GM12878 (cell line): ENCODE measurements around the gene PPP1R27. TPM values are rescaled to one million over a fixed set of nuclear protein-coding genes. Genes with fewer than 3 reads are reported as not detected.

Experiments used
- BCL11A ChIP-seq: IDR thresholded peaks from 2 replicates; pipeline ENCODE4 v1.6.1; 2011; ENCODE audit warnings: low read depth, low read length
- EZH2 ChIP-seq: IDR thresholded peaks from 2 replicates; pipeline ENCODE4 v1.6.1; 2012; ENCODE audit warnings: low read depth, mild to moderate bottlenecking, control low read depth, inconsistent platforms, low read length, borderline replicate concordance; ENCODE audit not compliant: control insufficient read depth
- HDAC2 ChIP-seq: fragments of 200-600 bp; sonication (generic); IDR thresholded peaks from 2 replicates; pipeline ENCODE4 v1.6.1; 2017
- IKZF1 ChIP-seq: fragments of 450-650 bp; conservative IDR thresholded peaks from 2 replicates; pipeline ENCODE4 v1.6.1; 2017; ENCODE audit warnings: antibody characterized with exemption, mild to moderate bottlenecking
- IRF4 ChIP-seq: IDR thresholded peaks from 2 replicates; pipeline ENCODE4 v1.6.1; 2011; ENCODE audit warnings: low read depth, low read length
- KAT2A ChIP-seq: conservative IDR thresholded peaks from 2 replicates; pipeline ENCODE4 v1.6.1; 2011; ENCODE audit warnings: low read depth, low read length; ENCODE audit not compliant: control insufficient read depth
- MEF2A ChIP-seq: IDR thresholded peaks from 2 replicates; pipeline ENCODE4 v1.6.1; 2011; ENCODE audit warnings: low read depth, mild to moderate bottlenecking, low read length, moderate library complexity; ENCODE audit not compliant: insufficient read depth
- PAX5 ChIP-seq: IDR thresholded peaks from 2 replicates; pipeline ENCODE4 v1.6.1; 2011; ENCODE audit warnings: low read depth, low read length, borderline replicate concordance
- SMAD5 ChIP-seq: IDR thresholded peaks from 2 replicates; pipeline ENCODE4 v1.6.1; 2016; ENCODE audit warnings: antibody characterized with exemption, low read depth
- SPI1 ChIP-seq: IDR thresholded peaks from 2 replicates; pipeline ENCODE4 v1.6.1; 2011; ENCODE audit warnings: low read depth, mild to moderate bottlenecking, low read length, moderate library complexity, borderline replicate concordance; ENCODE audit not compliant: insufficient read depth
- SRF ChIP-seq, 2 experiments: IDR thresholded peaks; 2 replicates each; pipeline ENCODE4 v1.6.1; 2011; ENCODE audit warnings: low read depth in 2 of 2, low read length in 2 of 2, mild to moderate bottlenecking in 1 of 2, moderate library complexity in 1 of 2
- STAT1 ChIP-seq: fragments of 450-650 bp; conservative IDR thresholded peaks from 2 replicates; pipeline ENCODE4 v1.6.1; 2014; ENCODE audit warnings: antibody characterized with exemption, mild to moderate bottlenecking
- TAF1 ChIP-seq: IDR thresholded peaks from 2 replicates; pipeline ENCODE4 v1.6.1; 2011; ENCODE audit warnings: mild to moderate bottlenecking, low read depth, low read length, borderline replicate concordance
- TARDBP ChIP-seq: IDR thresholded peaks from 2 replicates; pipeline ENCODE4 v1.6.1; 2016; ENCODE audit warnings: borderline replicate concordance
- TCF7 ChIP-seq: IDR thresholded peaks from 2 replicates; pipeline ENCODE4 v1.6.1; 2014; ENCODE audit warnings: antibody characterized with exemption, borderline replicate concordance
- polyA plus RNA-seq, 11 experiments: library from polyadenylated mRNA; depleted of rRNA in 4 of 11; unstranded in 6 of 11; stranded (reverse) in 5 of 11; fragments of >200 nt; fragmentation: Nextera tagmentation in 4 of 11; fragmentation: Illumina TruSeq in 1 of 11; extraction: Ambion mirVana in 4 of 11; extraction: Trizol in 1 of 11; gene quantifications; 1 replicate in 1 of 11; 2 replicates in 10 of 11; pipeline versions ENCODE4 v1.2.1 to v1.2.3, GENCODE V29; 2011 to 2016; ENCODE audit warnings: inconsistent platforms in 2 of 11, missing spikeins in 2 of 11, low read depth in 1 of 11
- total RNA-seq, 4 experiments: library from RNA; depleted of rRNA in 3 of 4; stranded (reverse); fragments of >200 nt in 3 of 4; fragmentation: Illumina TruSeq in 1 of 4; extraction: Trizol in 1 of 4; gene quantifications; 2 replicates each; pipeline versions ENCODE4 v1.2.1 to v1.2.3, GENCODE V29; 2013 to 2021
- TF ChIP-seq, protein P1 (sequence below): IDR thresholded peaks from 2 replicates; pipeline ENCODE4 v1.6.1; 2012; ENCODE audit warnings: low read depth, low read length, improper control_type of control experiment
- TF ChIP-seq, protein P2 (sequence below): IDR thresholded peaks from 2 replicates; pipeline ENCODE4 v1.6.1; 2011; ENCODE audit warnings: mild to moderate bottlenecking, low read depth, low read length, moderate library complexity; ENCODE audit not compliant: insufficient replicate concordance
- TF ChIP-seq, protein P3 (sequence below): fragments of 450-650 bp; IDR thresholded peaks from 2 replicates; pipeline ENCODE4 v1.6.1; 2017; ENCODE audit warnings: borderline replicate concordance
- TF ChIP-seq, protein P4 (sequence below): fragments of 450-650 bp; IDR thresholded peaks from 2 replicates; pipeline ENCODE4 v1.6.1; 2017; ENCODE audit warnings: mild to moderate bottlenecking, low read depth, inconsistent platforms; ENCODE audit not compliant: poor library complexity, severe bottlenecking
- TF ChIP-seq, protein P5 (sequence below): IDR thresholded peaks from 2 replicates; pipeline ENCODE4 v1.6.1; 2011; ENCODE audit warnings: borderline replicate concordance, low read depth, mild to moderate bottlenecking, moderate library complexity, low read length; ENCODE audit not compliant: insufficient read depth, poor library complexity, severe bottlenecking

PPP1R27 gene
- total and polyA plus RNA-seq, 10 of the 15 experiments (the other 5 are each of a cell fraction or from before 2014, with no cell fraction given), result 0.17 to 1.6 (median 0.49) TPM; not detected in 3

DNA sequence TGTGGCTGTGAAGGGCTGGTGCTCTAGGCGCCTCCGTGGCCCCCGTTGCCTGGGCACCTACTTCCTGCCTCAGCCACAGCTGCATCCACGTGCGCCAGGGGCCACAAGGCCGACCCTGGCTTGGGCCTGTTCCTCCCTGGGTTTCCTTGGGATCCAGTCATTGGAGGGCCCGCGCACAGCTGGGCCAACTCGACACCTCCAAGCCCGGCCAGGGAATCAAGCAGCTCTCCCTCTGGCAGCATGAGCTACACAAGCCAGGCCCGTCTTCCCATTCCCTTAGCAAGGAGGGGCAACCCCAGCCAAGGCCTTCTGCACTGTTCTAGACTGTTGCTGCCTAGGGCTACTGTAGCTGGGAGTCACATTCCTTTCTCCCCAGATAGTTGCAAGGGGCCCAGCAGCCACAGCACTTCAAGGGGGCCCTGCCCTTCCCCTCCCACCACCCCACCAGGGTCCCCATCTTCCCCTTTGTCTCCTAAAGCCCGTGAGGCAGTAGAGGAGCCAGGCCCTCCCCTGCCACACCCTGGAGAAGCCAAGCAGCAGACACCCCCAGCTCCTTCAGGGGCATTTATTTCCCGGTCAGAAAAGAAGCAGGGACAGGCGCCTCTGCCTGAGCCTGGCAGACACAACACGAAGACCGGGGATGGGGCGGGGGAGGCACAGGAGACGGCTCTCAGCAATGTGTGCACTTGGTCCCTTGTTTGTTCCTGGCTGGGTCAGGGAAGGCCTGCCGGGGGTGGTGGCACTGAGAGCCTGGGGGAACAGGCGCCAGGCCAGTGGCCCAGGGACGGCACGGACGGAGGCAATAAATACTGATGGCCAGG is 32.5 kb upstream of the PPP1R27 start (continued):
- no peak for TF ChIP-seq TCF7
- no peak for TF ChIP-seq STAT1
- TF ChIP-seq, protein P1, sequence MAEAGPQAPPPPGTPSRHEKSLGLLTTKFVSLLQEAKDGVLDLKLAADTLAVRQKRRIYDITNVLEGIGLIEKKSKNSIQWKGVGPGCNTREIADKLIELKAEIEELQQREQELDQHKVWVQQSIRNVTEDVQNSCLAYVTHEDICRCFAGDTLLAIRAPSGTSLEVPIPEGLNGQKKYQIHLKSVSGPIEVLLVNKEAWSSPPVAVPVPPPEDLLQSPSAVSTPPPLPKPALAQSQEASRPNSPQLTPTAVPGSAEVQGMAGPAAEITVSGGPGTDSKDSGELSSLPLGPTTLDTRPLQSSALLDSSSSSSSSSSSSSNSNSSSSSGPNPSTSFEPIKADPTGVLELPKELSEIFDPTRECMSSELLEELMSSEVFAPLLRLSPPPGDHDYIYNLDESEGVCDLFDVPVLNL, result no peak
- TF ChIP-seq PAX5, result no peak
- TF ChIP-seq IKZF1, result no peak
- no peak for TF ChIP-seq IRF4
- TF ChIP-seq, protein P2, sequence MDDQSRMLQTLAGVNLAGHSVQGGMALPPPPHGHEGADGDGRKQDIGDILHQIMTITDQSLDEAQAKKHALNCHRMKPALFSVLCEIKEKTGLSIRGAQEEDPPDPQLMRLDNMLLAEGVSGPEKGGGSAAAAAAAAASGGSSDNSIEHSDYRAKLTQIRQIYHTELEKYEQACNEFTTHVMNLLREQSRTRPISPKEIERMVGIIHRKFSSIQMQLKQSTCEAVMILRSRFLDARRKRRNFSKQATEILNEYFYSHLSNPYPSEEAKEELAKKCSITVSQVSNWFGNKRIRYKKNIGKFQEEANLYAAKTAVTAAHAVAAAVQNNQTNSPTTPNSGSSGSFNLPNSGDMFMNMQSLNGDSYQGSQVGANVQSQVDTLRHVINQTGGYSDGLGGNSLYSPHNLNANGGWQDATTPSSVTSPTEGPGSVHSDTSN, result no peak
- TF ChIP-seq TARDBP, result no peak; the same call in 1 of the 2 replicates
- no peak for TF ChIP-seq TAF1
- TF ChIP-seq SPI1, result no peak
- no peak for TF ChIP-seq KAT2A
- no peak for TF ChIP-seq HDAC2
- no peak for TF ChIP-seq SRF (IDR thresholded peaks at IDR 0.05; ENCODE audit: low read depth in 2 of 2, low read length in 2 of 2)
- TF ChIP-seq, protein P3, sequence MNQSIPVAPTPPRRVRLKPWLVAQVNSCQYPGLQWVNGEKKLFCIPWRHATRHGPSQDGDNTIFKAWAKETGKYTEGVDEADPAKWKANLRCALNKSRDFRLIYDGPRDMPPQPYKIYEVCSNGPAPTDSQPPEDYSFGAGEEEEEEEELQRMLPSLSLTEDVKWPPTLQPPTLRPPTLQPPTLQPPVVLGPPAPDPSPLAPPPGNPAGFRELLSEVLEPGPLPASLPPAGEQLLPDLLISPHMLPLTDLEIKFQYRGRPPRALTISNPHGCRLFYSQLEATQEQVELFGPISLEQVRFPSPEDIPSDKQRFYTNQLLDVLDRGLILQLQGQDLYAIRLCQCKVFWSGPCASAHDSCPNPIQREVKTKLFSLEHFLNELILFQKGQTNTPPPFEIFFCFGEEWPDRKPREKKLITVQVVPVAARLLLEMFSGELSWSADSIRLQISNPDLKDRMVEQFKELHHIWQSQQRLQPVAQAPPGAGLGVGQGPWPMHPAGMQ, result no peak
- no peak for TF ChIP-seq MEF2A
- TF ChIP-seq, protein P4, sequence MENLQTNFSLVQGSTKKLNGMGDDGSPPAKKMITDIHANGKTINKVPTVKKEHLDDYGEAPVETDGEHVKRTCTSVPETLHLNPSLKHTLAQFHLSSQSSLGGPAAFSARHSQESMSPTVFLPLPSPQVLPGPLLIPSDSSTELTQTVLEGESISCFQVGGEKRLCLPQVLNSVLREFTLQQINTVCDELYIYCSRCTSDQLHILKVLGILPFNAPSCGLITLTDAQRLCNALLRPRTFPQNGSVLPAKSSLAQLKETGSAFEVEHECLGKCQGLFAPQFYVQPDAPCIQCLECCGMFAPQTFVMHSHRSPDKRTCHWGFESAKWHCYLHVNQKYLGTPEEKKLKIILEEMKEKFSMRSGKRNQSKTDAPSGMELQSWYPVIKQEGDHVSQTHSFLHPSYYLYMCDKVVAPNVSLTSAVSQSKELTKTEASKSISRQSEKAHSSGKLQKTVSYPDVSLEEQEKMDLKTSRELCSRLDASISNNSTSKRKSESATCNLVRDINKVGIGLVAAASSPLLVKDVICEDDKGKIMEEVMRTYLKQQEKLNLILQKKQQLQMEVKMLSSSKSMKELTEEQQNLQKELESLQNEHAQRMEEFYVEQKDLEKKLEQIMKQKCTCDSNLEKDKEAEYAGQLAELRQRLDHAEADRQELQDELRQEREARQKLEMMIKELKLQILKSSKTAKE, result no peak
- TF ChIP-seq, protein P5, sequence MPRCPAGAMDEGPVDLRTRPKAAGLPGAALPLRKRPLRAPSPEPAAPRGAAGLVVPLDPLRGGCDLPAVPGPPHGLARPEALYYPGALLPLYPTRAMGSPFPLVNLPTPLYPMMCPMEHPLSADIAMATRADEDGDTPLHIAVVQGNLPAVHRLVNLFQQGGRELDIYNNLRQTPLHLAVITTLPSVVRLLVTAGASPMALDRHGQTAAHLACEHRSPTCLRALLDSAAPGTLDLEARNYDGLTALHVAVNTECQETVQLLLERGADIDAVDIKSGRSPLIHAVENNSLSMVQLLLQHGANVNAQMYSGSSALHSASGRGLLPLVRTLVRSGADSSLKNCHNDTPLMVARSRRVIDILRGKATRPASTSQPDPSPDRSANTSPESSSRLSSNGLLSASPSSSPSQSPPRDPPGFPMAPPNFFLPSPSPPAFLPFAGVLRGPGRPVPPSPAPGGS, result peak; percentile 22
- no peak for TF ChIP-seq EZH2
- TF ChIP-seq BCL11A, result no peak; the same call in 1 of the 2 replicates
- TF ChIP-seq SMAD5, result no peak; the same call in 1 of the 2 replicates
